Activated T-helper 17 cell treated with anti-CD3 and anti-CD28 coated beads, Interleukin-2, amount 50 U/mL, for 72 hours (primary cell): ENCODE results near the gene BUD13. TPM values are rescaled to one million over a fixed set of nuclear protein-coding genes. Genes with fewer than 3 reads are reported as not detected.
A peak's percentile ranks its signal among the peaks of the same experiment; 100 is the strongest.

Experiments
- ATAC-seq: fragments of 150-1000 bp; cut with Tn5 transposase; replicated peaks from 2 replicates; pipeline ENCODE4 v1.10.0; 2021; ENCODE audit warnings: mild to moderate bottlenecking, moderate library complexity
- H3K27ac Mint-ChIP-seq: one replicate; pipeline ENCODE4 v1.8.0; 2022; ENCODE audit warnings: mixed read lengths
- H3K27me3 Mint-ChIP-seq: one replicate; pipeline ENCODE4 v1.8.0; 2022; ENCODE audit warnings: mixed read lengths
- H3K36me3 Mint-ChIP-seq: one replicate; pipeline ENCODE4 v1.8.0; 2022; ENCODE audit warnings: low read depth, mild to moderate bottlenecking, mixed read lengths
- H3K4me1 Mint-ChIP-seq: one replicate; pipeline ENCODE4 v1.8.0; 2022; ENCODE audit warnings: mixed read lengths
- H3K4me3 Mint-ChIP-seq: one replicate; pipeline ENCODE4 v1.8.0; 2022; ENCODE audit warnings: mild to moderate bottlenecking, mixed read lengths
- H3K9me3 Mint-ChIP-seq: one replicate; pipeline ENCODE4 v1.8.0; 2022; ENCODE audit warnings: mixed read lengths
- total RNA-seq, 2 donors: library from RNA; stranded (reverse); gene quantifications; one replicate each; pipeline ENCODE4 v1.2.3, GENCODE V29; 2022

The BUD13 gene
- total RNA-seq, 2 donors from 2014 or later, result 22.0 to 28.7 TPM

DNA sequence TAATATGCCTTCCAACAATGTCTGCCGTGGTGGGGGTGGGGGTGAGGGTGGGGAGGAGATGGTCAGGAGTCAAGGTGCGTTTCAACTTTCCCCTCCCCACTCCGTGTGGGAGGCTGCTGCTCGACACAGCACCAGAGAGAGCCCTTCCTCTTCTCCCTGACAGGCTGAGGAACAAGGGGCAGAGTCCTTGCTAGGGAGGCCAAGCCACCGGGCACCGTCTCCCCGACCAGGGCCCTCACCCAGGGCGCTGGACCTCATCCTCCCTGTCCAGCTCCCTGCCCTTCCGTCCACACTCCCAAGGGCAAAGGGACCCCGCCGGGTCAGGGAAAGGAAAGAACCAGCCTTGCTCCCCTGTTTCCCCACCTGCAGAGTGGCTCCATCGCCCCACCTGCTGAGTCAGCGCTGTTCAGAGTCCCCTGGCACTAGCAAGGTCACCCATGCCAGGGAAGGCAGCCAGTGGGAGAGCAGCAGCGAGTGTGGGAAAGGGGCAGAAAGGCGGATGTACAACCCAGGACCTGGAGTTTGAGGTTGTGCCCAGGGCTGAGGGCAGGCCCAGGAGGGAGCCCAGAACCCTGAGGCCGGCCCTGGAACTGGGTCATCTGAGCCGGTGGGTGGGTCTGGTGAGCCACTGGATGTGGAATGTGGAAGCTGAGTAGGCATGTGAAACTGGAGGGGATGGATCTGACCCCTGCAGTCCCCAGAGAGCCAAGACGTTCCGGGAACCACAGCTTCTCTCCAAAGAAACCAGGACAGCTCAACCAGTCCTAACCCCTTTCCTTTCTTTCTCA is 47.2 kb downstream of the BUD13 start:
- H3K36me3 Mint-ChIP-seq, result no peaks in the 10 kb centered on the region

DNA sequence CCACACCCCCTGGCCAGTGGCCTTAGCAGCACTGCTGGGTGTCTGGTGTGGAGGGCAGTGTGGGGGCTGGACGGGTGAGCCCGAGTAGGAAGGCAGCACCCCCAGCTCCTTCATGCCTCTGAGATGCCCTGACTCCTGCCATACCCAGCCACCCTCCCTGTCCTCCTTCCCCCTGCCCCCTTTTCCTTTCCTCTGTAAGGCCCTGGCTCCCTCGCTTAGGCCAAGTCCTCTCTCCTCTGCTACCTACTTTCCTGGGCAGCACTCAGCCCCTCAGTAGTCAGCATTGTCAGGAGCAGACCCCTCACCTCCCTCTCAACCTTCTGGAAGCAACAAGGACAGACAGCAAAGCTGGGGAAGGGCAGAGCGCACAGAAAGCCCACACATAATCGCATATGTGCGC is 48.0 kb downstream of the BUD13 start:
- no peaks in the 10 kb centered on the region for H3K36me3 Mint-ChIP-seq
- no peaks in the 10 kb centered on the region for H3K4me1 Mint-ChIP-seq
- H3K4me3 Mint-ChIP-seq, result no peak overlapping the region
- H3K9me3 Mint-ChIP-seq, result no peaks in the 10 kb centered on the region
- no peak overlapping the region for H3K27ac Mint-ChIP-seq
- ATAC-seq, result no peak
- H3K27me3 Mint-ChIP-seq, result peaks cover 12% of the 10 kb centered on the region

More for the DNA sequence above, 47.2 kb downstream of the BUD13 start:
- H3K4me1 Mint-ChIP-seq, result no peaks in the 10 kb centered on the region
- no peaks in the 10 kb centered on the region for H3K9me3 Mint-ChIP-seq
- no peak for ATAC-seq
- peaks cover 12% of the 10 kb centered on the region for H3K27me3 Mint-ChIP-seq
- H3K27ac Mint-ChIP-seq, result no peak overlapping the region
- H3K4me3 Mint-ChIP-seq, result no peak overlapping the region

DNA sequence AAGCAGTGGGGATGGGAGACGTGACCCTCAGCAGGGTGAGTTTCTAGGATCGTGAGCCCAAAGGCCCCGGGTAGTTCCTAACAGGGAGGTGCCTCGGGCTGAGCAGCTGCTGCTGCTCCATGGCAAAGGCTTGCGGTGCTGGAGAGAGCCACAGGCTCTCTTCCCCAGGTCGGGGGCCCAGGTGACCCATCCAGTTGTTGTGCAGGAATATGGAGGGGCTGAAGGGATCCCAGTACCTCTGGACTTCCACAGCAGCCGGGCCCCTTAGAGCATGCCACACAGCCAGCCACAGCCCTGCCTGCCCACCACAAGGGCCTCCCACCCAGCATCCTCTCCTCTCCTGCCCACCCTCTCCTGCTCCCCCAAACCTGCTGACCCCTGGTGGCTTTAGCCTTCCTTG is 49.3 kb downstream of the BUD13 start:
- no peaks in the 10 kb centered on the region for H3K9me3 Mint-ChIP-seq
- H3K4me1 Mint-ChIP-seq, result no peaks in the 10 kb centered on the region
- peaks cover 12% of the 10 kb centered on the region for H3K27me3 Mint-ChIP-seq
- H3K36me3 Mint-ChIP-seq, result no peaks in the 10 kb centered on the region
- no peak for ATAC-seq
- no peak overlapping the region for H3K4me3 Mint-ChIP-seq
- H3K27ac Mint-ChIP-seq, result no peak overlapping the region

DNA sequence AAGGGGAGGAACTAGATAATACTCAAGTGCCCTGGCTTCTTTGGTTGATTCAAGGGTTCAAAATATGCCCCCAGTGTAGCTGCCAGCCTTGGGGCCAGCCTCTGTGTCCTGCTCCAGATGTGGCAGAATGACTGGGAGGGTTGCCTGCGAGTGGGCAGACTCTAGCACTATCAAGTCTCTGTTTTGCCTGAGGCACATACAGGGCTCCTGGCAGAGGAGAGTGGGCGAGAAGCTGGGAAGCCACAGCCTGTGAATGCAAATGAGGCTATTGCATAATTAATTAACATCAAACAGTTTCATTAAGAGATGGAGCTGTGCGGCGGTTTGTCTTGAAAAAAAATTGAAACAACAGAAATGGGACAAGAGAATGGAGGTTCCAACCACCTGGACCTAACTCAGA is 50.8 kb downstream of the BUD13 start:
- Mint-ChIP-seq H3K9me3 (no peaks in the 10 kb centered on the region), H3K27ac (no peak overlapping the region), H3K4me1 (no peaks in the 10 kb centered on the region), H3K27me3 (peaks cover 6% of the 10 kb centered on the region), H3K36me3 (no peaks in the 10 kb centered on the region), H3K4me3 (no peak overlapping the region)
- no peak for ATAC-seq

DNA sequence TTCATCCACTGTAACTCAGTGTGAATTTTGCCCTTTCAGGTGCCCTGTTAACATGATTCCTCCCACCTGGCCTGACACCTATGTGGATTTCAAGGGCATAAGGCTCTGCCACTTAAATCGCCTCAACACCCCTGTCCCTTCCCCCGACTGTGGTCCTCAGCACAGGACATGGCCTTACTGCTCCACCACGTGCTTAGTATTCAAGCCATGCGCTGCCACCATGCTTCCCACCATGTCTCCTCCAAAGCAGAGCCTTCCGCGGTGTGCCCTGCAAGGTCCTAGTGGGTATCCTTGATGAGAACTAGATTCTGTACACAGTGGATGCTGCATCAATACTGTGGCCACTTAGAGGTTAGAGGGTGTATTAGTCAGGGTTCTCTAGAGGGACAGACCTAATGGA is 51.9 kb downstream of the BUD13 start:
- no peak for ATAC-seq
- Mint-ChIP-seq H3K9me3 (no peaks in the 10 kb centered on the region), H3K27me3 (no peaks in the 10 kb centered on the region), H3K36me3 (no peaks in the 10 kb centered on the region), H3K4me3 (no peak overlapping the region), H3K4me1 (no peaks in the 10 kb centered on the region), H3K27ac (no peak overlapping the region)

DNA sequence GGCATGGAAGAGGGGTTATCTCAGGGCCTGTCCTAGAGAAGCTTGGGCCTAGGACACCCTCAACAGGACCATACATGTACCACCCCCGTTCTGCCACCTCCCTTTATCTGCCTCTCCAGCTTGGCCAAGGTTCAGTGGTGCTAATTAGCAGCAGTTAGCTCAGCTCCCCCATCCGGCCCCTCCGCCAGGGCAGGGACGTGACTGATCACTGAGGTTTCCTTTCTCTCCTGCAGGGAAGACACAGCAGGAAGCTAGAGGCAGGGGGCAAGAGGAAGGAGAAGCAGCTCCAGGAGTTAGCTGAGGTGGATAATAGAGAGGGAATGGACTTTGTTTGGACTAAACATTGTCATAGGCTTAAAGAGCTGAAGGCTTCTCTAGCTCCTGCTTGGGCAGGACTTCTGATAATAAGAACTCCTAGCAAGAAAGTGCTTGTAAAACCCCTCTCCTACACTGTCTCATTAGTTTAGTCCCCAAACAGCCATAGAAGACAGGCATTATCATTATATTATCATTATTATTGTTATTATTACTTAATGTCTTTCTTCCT is 53.8 kb downstream of the BUD13 start:
- no peak overlapping the region for H3K4me3 Mint-ChIP-seq
- no peak for ATAC-seq
- H3K36me3 Mint-ChIP-seq, result no peaks in the 10 kb centered on the region
- no peaks in the 10 kb centered on the region for H3K9me3 Mint-ChIP-seq
- no peaks in the 10 kb centered on the region for H3K4me1 Mint-ChIP-seq
- no peak overlapping the region for H3K27ac Mint-ChIP-seq
- peaks cover 8% of the 10 kb centered on the region for H3K27me3 Mint-ChIP-seq

DNA sequence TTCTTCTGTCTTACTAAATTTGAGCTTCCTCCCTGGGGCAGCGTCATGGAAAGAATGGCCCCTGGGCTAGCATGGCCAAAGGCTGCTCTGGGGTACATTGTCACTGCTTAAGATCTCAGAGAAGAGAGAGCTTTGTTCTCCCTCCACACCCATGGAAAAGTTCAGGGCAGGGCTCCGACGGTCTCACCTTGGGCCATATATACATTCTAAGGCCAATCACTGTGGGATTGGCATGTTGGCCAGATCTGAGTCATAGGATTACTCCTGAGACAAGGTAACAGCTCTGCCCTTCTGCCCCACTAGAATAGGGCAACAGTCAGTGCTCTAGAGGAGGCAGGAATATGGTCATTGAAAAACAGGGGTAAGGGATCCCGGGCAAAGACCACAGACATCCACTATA is 56.2 kb downstream of the BUD13 start:
- H3K27ac Mint-ChIP-seq, result no peak overlapping the region
- H3K9me3 Mint-ChIP-seq, result no peaks in the 10 kb centered on the region
- no peaks in the 10 kb centered on the region for H3K36me3 Mint-ChIP-seq
- H3K4me1 Mint-ChIP-seq, result no peaks in the 10 kb centered on the region
- peaks cover 15% of the 10 kb centered on the region for H3K27me3 Mint-ChIP-seq
- no peak overlapping the region for H3K4me3 Mint-ChIP-seq
- no peak for ATAC-seq

DNA sequence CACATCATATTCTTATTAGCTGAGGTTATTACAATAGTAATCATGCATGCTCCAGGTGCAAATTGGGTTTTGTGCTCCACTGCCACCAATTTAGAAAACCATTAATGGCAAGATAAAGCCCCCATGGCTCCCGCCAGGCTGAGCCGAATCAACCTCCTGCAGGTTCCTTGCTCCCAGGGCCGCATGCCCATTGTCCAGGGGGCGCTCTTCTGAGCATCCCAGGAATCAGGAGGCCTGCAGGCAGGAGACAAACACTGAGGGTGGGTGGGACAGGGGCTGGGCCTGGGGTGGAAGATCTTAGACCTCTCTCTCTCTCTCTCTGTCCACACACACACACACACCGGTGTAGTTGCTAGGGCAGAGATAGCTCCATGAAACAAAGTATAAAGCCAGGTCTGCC is 57.4 kb downstream of the BUD13 start:
- Mint-ChIP-seq H3K9me3 (no peaks in the 10 kb centered on the region), H3K36me3 (no peaks in the 10 kb centered on the region), H3K4me1 (no peaks in the 10 kb centered on the region), H3K4me3 (no peak overlapping the region), H3K27me3 (peaks cover 23% of the 10 kb centered on the region), H3K27ac (no peak overlapping the region)
- no peak for ATAC-seq

DNA sequence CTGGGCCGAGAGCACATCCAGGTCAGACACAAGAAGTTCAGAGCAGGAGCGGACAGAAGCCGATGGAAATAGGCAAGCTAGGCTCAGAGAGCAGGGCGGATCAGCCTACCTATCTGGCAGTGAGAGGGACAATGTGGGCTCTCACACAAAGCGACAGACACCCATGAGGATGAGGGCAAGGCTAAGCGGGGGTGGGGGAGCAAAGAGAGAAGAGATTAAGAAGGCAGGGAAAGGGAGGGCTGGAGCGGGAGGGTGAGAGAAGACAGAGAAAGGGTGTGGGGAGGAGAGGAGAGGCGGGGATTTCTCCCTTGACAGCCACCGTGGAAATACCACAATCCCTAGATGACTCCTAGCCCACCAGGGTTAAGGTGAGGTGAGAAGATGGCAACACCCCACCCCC is 57.9 kb downstream of the BUD13 start:
- Mint-ChIP-seq H3K27me3 (peaks cover 23% of the 10 kb centered on the region), H3K4me3 (no peak overlapping the region), H3K27ac (no peak overlapping the region), H3K9me3 (no peaks in the 10 kb centered on the region), H3K4me1 (no peaks in the 10 kb centered on the region), H3K36me3 (no peaks in the 10 kb centered on the region)
- ATAC-seq, result no peak

DNA sequence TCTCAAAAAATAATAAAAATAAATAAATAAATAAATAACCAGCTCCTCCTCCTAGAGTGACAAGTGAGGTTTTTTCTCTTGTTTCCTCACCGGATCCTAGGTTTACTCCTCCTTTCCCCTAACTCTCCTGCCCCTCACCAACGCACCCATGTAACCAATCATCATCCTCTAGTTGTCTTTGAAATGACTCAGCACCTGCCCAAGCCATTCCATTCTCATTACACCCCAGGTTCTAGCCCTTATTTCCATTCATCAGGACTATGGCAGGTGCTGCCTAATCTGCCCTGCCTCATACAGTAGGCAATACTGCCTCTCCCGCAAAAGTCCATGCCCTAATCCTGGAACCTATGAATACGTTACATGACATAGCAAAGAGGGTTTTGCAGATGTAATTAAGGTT is 60.4 kb downstream of the BUD13 start:
- Mint-ChIP-seq H3K4me3 (no peak overlapping the region), H3K27ac (no peak overlapping the region), H3K36me3 (no peaks in the 10 kb centered on the region), H3K4me1 (no peaks in the 10 kb centered on the region), H3K27me3 (peaks cover 27% of the 10 kb centered on the region), H3K9me3 (no peaks in the 10 kb centered on the region)
- ATAC-seq, result no peak

DNA sequence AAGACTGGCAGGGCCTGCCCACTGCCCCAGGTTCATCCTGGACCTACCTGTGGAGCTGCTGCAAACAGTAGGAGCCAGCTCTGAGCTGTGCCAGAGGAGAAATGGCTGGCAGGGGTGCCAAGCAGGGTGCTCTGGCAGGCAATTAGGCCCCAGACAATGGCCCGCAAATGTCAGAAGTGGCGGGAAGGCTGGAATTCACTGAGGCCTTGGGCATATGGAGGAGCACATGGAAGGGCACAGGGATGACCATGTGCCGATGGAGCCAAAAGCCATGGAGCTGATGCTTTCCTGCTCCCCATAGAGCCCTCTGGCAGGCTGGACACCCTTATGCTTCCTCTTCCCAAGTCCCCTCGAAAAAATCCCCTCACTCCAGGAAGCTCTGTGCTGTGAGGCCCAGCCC is 62.0 kb downstream of the BUD13 start:
- Mint-ChIP-seq H3K27ac (no peak overlapping the region), H3K4me1 (no peaks in the 10 kb centered on the region), H3K4me3 (no peak overlapping the region), H3K27me3 (peaks cover 27% of the 10 kb centered on the region), H3K36me3 (no peaks in the 10 kb centered on the region), H3K9me3 (no peaks in the 10 kb centered on the region)
- ATAC-seq, result no peak

DNA sequence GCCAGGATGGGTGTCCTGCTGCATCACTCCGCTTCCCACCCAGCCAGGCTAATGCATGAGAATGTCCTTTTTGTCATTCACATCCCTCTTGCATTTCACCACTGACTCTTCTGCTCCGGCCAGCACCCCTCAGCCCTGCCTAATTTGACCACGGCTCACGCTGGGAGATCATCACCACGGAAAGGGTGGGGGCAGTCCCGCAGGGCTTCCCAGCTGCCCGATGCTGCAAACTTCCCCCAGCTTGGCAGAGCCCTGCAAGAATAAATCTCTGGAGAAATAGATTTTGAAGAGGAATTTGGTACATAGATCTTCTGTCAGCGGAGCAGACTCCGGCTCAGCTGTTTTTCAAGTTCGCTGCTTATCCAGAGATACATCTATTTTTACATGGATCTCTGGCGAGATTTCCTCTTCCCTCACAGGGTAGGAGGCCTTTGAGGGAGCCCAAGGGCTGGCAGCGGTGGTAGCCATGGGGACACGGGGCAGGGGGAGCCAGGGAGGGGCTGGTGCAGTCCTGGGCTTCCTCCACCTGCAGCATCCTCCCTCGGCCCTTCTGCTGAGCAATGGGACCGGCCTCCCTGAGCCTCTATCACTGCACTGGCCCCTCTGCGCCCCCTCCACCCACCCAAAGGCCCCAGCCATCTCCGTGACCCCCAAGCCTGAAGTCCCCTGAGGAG is 62.6 kb downstream of the BUD13 start:
- no peaks in the 10 kb centered on the region for H3K4me1 Mint-ChIP-seq
- peaks cover 27% of the 10 kb centered on the region for H3K27me3 Mint-ChIP-seq
- no peaks in the 10 kb centered on the region for H3K36me3 Mint-ChIP-seq
- no peak overlapping the region for H3K27ac Mint-ChIP-seq
- no peaks in the 10 kb centered on the region for H3K9me3 Mint-ChIP-seq
- H3K4me3 Mint-ChIP-seq, result no peak overlapping the region
- no peak for ATAC-seq

DNA sequence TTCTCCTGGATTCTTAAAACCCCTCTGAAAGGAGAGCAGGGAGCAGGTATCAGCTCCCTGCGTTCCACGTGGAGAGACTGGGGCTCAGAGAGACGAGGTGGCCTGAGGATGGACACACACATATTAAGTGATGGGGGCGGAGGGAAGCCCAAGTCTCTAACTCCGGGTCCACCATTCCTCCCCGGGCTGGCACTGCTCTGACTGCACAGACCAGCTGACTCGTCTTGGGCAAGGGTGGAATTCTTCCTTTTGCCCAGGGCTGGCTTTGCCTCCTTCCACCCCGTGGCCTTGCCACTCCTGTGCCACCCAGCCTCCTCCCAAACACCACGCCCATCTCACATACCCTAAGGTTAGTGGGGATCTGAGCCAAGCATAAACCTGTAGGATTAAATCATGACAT is 65.0 kb downstream of the BUD13 start:
- Mint-ChIP-seq H3K4me1 (no peaks in the 10 kb centered on the region), H3K4me3 (no peak overlapping the region), H3K36me3 (no peaks in the 10 kb centered on the region), H3K27me3 (peaks cover 20% of the 10 kb centered on the region), H3K9me3 (no peaks in the 10 kb centered on the region), H3K27ac (no peak overlapping the region)
- no peak for ATAC-seq

DNA sequence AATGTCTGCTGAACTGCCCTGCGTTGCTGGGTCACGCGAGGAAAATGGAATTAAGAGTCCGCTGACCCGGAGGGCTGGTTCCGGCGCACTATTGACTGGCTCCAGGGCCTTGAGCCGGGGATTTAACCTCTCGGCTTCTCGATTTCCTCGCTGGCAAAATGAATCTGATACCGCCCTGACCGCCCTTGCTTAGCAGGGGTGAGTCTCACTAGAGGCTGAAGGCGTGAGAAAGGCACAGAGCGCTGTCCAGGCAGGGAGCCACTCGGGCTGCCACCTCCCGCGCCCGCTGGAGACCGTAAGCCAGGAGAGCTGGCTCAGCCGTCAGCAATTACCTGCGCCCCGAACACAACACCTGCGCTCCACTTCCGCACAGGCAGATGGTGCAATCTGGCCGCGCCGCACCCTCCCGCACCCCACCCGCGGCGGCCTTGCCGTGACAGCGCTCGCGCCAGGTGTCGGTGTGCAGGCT is 65.6 kb downstream of the BUD13 start:
- Mint-ChIP-seq H3K27ac (no peak overlapping the region), H3K4me3 (no peak overlapping the region), H3K4me1 (no peaks in the 10 kb centered on the region), H3K27me3 (peaks cover 16% of the 10 kb centered on the region), H3K9me3 (no peaks in the 10 kb centered on the region), H3K36me3 (no peaks in the 10 kb centered on the region)
- ATAC-seq, result no peak

DNA sequence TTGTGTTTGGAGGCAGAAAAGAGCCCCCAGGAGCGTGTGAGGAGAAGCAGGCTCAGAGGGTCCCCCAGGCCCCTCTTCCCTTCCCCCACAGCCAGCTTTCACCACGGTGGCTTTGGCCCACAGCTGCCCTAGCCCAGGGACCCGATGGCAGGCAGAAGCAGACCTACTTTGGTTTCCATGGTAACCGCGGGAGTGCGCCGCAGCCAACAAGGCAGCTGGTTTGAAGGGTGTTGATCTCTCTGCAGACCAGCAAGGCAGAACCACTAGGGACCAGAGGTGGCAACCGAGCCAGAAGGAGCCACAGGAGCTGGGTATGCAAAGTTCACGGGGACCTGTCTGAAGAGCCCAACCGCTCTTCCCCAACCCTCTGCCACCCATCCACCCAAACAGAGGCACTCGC is 69.4 kb downstream of the BUD13 start:
- Mint-ChIP-seq H3K4me3 (no peak overlapping the region), H3K36me3 (no peaks in the 10 kb centered on the region), H3K27ac (peak overlapping the region; percentile 16), H3K9me3 (no peaks in the 10 kb centered on the region), H3K27me3 (peaks cover 3% of the 10 kb centered on the region), H3K4me1 (no peaks in the 10 kb centered on the region)
- ATAC-seq, result no peak
